GM18508 (cell line): Measurements from ENCODE around the gene POC1A.
"Not testable (repeated sequence)": the region's sequence is repeated elsewhere in the genome, so short reads cannot be mapped to it uniquely, and the experiment has no call there.

Experiments
- ATAC-seq: cut with Tn5 transposase; IDR thresholded peaks from one replicate; pipeline ENCODE4 v1.9.1; 2021; ENCODE audit warnings: moderate number of reproducible peaks; ENCODE audit not compliant: insufficient read depth, unreplicated experiment

POC1A gene

GRCh38 chr3:52185311-52185710, 31.1 kb upstream of the POC1A start:
- no peak for ATAC-seq

- ATAC-seq: no peak
Observed at GRCh38 chr3:52184690-52185089, 30.5 kb upstream of the POC1A start.

- no peak for ATAC-seq
Observed at GRCh38 chr3:52183786-52184445, 29.7 kb upstream of the POC1A start.

- ATAC-seq: no peak
Observed at GRCh38 chr3:52182691-52183090, 28.5 kb upstream of the POC1A start.

- no peak for ATAC-seq
Observed at GRCh38 chr3:52182196-52182595, 28.0 kb upstream of the POC1A start.

GRCh38 chr3:52181543-52181942, 27.3 kb upstream of the POC1A start:
- no peak for ATAC-seq

GRCh38 chr3:52178537-52178936, 24.3 kb upstream of the POC1A start:
- no peak for ATAC-seq

- ATAC-seq: not testable (repeated sequence)
Observed at GRCh38 chr3:52178126-52178525, 23.9 kb upstream of the POC1A start.

- ATAC-seq: no peak
Observed at GRCh38 chr3:52177701-52178042, 23.4 kb upstream of the POC1A start.

- no peak for ATAC-seq
Observed at GRCh38 chr3:52176951-52177700, 22.9 kb upstream of the POC1A start.

GRCh38 chr3:52176180-52176752, 22.0 kb upstream of the POC1A start:
- no peak for ATAC-seq

- no peak for ATAC-seq
Observed at GRCh38 chr3:52175416-52176179, 21.4 kb upstream of the POC1A start.

GRCh38 chr3:52174896-52175295, 20.7 kb upstream of the POC1A start:
- ATAC-seq: no peak

GRCh38 chr3:52173101-52173500, 18.9 kb upstream of the POC1A start:
- ATAC-seq: no peak

GRCh38 chr3:52172262-52172757, 18.1 kb upstream of the POC1A start:
- ATAC-seq: no peak

- no peak for ATAC-seq
Observed at GRCh38 chr3:52171514-52172261, 17.5 kb upstream of the POC1A start.

- ATAC-seq: not testable (repeated sequence)
Observed at GRCh38 chr3:52170217-52170616, 16.0 kb upstream of the POC1A start.

GRCh38 chr3:52167240-52167639, 13.0 kb upstream of the POC1A start:
- ATAC-seq: no peak

GRCh38 chr3:52162250-52162872, 8.1 kb upstream of the POC1A start:
- no peak for ATAC-seq

GRCh38 chr3:52159503-52159902, 5.3 kb upstream of the POC1A start:
- ATAC-seq: no peak
